Activated CD8-positive, alpha-beta T cell treated with anti-CD3 and anti-CD28 coated beads for 36 hours (primary cell): Measurements from ENCODE around the gene DUSP7. TPM values are rescaled to one million over a fixed set of nuclear protein-coding genes. Genes with fewer than 3 reads are reported as not detected.

Source experiments
- ATAC-seq: fragments of 200-7000 bp; cut with Tn5 transposase; one replicate; pipeline ENCODE4 v1.10.0; 2021; ENCODE audit warnings: mild to moderate bottlenecking, moderate library complexity
- CTCF ChIA-PET: fragments of 350-600 bp; sonication (Branson Sonifier 250); formaldehyde crosslinking; loops from one replicate; lab custom pipeline; 2021; ENCODE audit warnings: antibody characterized with exemption; lab: Charles Lee
- POLR2A ChIA-PET: fragments of 350-600 bp; sonication (Branson Sonifier 250); formaldehyde crosslinking; loops from one replicate; lab custom pipeline; 2021; ENCODE audit warnings: antibody characterized with exemption; lab: Charles Lee
- DNase-seq: peaks from one replicate; pipeline ENCODE4 v3.0.0-alpha.2; 2020
- H3K27ac Mint-ChIP-seq: one replicate; pipeline ENCODE4 v1.8.0; 2021; ENCODE audit warnings: mild to moderate bottlenecking, mixed read lengths
- H3K27me3 Mint-ChIP-seq: one replicate; pipeline ENCODE4 v1.8.0; 2021; ENCODE audit warnings: mixed read lengths
- H3K36me3 Mint-ChIP-seq: one replicate; pipeline ENCODE4 v1.8.0; 2021; ENCODE audit warnings: low read depth, mixed read lengths
- H3K4me1 Mint-ChIP-seq: one replicate; pipeline ENCODE4 v1.8.0; 2021; ENCODE audit warnings: low read depth, mixed read lengths
- H3K4me3 Mint-ChIP-seq: one replicate; pipeline ENCODE4 v1.8.0; 2021; ENCODE audit warnings: mild to moderate bottlenecking, moderate library complexity, mixed read lengths
- H3K9me3 Mint-ChIP-seq: one replicate; pipeline ENCODE4 v1.8.0; 2021; ENCODE audit warnings: mixed read lengths
- CTCF ChIP-seq: fragments of 200-600 bp; IDR thresholded peaks from one replicate; pipeline ENCODE4 v1.8.0; 2022; ENCODE audit warnings: antibody characterized with exemption, mild to moderate bottlenecking
- intact Hi-C: fragments of 100-400 bp; cut with micrococcal nuclease; formaldehyde crosslinking; loops from one replicate; pipeline ENCODE4 v1.10.0; 2022
- total RNA-seq, 2 experiments: library from RNA; stranded (reverse); gene quantifications; one replicate each; pipeline ENCODE4 v1.2.3, GENCODE V29; 2021

The DUSP7 gene
- total RNA-seq, 2 experiments from 2014 or later: 19.6 to 21.6 TPM

- Mint-ChIP-seq H3K27ac (no peak overlapping the region), H3K36me3 (no peaks in the 10 kb centered on the region), H3K4me1 (no peaks in the 10 kb centered on the region), H3K27me3 (no peaks in the 10 kb centered on the region), H3K9me3 (no peaks in the 10 kb centered on the region), H3K4me3 (no peak overlapping the region)
- ChIA-PET CTCF (interaction anchor here (1.2 to 1.3 kb wide), 3 partner anchors 19 to 308 kb away, joined by 3 to 4 read pairs (median 3); no protein-coding TSS in a partner anchor), POLR2A (interaction anchor here (0.5 to 2.1 kb wide), 2 partner anchors 17 to 25 kb away, joined by 3 to 6 read pairs; no protein-coding TSS in a partner anchor)
- no peak for ATAC-seq
- intact Hi-C loops: no loop called here
- TF ChIP-seq CTCF: no peak
- DNase-seq: no peak
These were observed 24.5 kb downstream of the DUSP7 start for GRCh38 chr3:52031896-52032295.

- ChIA-PET CTCF (interaction anchor here (0.6 kb wide), 1 partner anchor 30 kb away, joined by 3 read pairs; no protein-coding TSS in a partner anchor), POLR2A (no interaction called here)
- no peak for TF ChIP-seq CTCF
- no peak overlapping the region for H3K4me3 Mint-ChIP-seq
- H3K27ac Mint-ChIP-seq: no peak overlapping the region
- ATAC-seq (no peak), DNase-seq (no peak)
- intact Hi-C loops: no loop called here
- no peaks in the 10 kb centered on the region for H3K9me3 Mint-ChIP-seq
- no peaks in the 10 kb centered on the region for H3K4me1 Mint-ChIP-seq
- H3K36me3 Mint-ChIP-seq: no peaks in the 10 kb centered on the region
- H3K27me3 Mint-ChIP-seq: no peaks in the 10 kb centered on the region
These were observed 25.6 kb downstream of the DUSP7 start for GRCh38 chr3:52030714-52031310.

GRCh38 chr3:52029535-52029934 lies 26.8 kb downstream of the DUSP7 start:
- no peak for TF ChIP-seq CTCF
- H3K4me1 Mint-ChIP-seq: no peaks in the 10 kb centered on the region
- no peaks in the 10 kb centered on the region for H3K36me3 Mint-ChIP-seq
- POLR2A ChIA-PET: interaction anchor here (0.6 kb wide), 1 partner anchor 15 kb away, joined by 3 read pairs; no protein-coding TSS in a partner anchor
- no peaks in the 10 kb centered on the region for H3K27me3 Mint-ChIP-seq
- DNase-seq: no peak
- intact Hi-C loops: no loop called here
- CTCF ChIA-PET: interaction anchor here (0.7 to 1.5 kb wide), 2 partner anchors 16 to 17 kb away, joined by 3 to 4 read pairs; no protein-coding TSS in a partner anchor
- H3K4me3 Mint-ChIP-seq: no peak overlapping the region
- H3K27ac Mint-ChIP-seq: no peak overlapping the region
- H3K9me3 Mint-ChIP-seq: no peaks in the 10 kb centered on the region
- ATAC-seq: no peak

- no peak overlapping the region for H3K27ac Mint-ChIP-seq
- ATAC-seq: no peak
- H3K4me1 Mint-ChIP-seq: no peaks in the 10 kb centered on the region
- no peaks in the 10 kb centered on the region for H3K27me3 Mint-ChIP-seq
- TF ChIP-seq CTCF: no peak
- no peaks in the 10 kb centered on the region for H3K36me3 Mint-ChIP-seq
- CTCF ChIA-PET: interaction anchor here (0.7 to 1.5 kb wide), 2 partner anchors 15 to 17 kb away, joined by 3 to 4 read pairs; no protein-coding TSS in a partner anchor
- no peak for DNase-seq
- no peak overlapping the region for H3K4me3 Mint-ChIP-seq
- intact Hi-C loops: no loop called here
- no peaks in the 10 kb centered on the region for H3K9me3 Mint-ChIP-seq
- POLR2A ChIA-PET: interaction anchor here (0.9 kb wide), 1 partner anchor 19 kb away, joined by 4 read pairs; no protein-coding TSS in a partner anchor
These were observed 27.3 kb downstream of the DUSP7 start for GRCh38 chr3:52029053-52029452.

- intact Hi-C loops: no loop called here
These were observed 27.8 kb downstream of the DUSP7 start for GRCh38 chr3:52028572-52028971.

More at GRCh38 chr3:52028572-52028971, 27.8 kb downstream of the DUSP7 start:
- H3K9me3 Mint-ChIP-seq: no peaks in the 10 kb centered on the region
- TF ChIP-seq CTCF: no peak
- H3K27me3 Mint-ChIP-seq: no peaks in the 10 kb centered on the region
- no peaks in the 10 kb centered on the region for H3K36me3 Mint-ChIP-seq
- H3K27ac Mint-ChIP-seq: no peak overlapping the region
- ChIA-PET POLR2A (interaction anchor here (0.7 to 0.9 kb wide), 2 partner anchors 20 to 63 kb away, joined by 3 to 4 read pairs; no protein-coding TSS in a partner anchor), CTCF (no interaction called here)
- no peak for DNase-seq
- no peak for ATAC-seq
- no peaks in the 10 kb centered on the region for H3K4me1 Mint-ChIP-seq
- no peak overlapping the region for H3K4me3 Mint-ChIP-seq
